A673 (cell line): ENCODE measurements around the gene TOMM20L. TPM values are rescaled to one million over a fixed set of nuclear protein-coding genes. Genes with fewer than 3 reads are reported as not detected.
A peak's percentile ranks its signal among the peaks of the same experiment; 100 is the strongest.
"Not testable (repeated sequence)": the region's sequence is repeated elsewhere in the genome, so short reads cannot be mapped to it uniquely, and the experiment has no call there.

ENCODE experiments used
- BruUV-seq: library from RNA; stranded (reverse); fragments of 400-500 nt; replicated peaks from 2 replicates; lab custom pipeline; 2021; lab: Mats Ljungman, UMichigan
- CTCF ChIA-PET: fragments of 300-600 bp; sonication (Branson Sonifier 250); formaldehyde crosslinking; loops from one replicate; lab custom pipeline; 2022; ENCODE audit warnings: antibody characterized with exemption; lab: Charles Lee
- POLR2A ChIA-PET: fragments of 300-600 bp; sonication (Branson Sonifier 250); formaldehyde crosslinking; loops from one replicate; lab custom pipeline; 2022; ENCODE audit warnings: antibody characterized with exemption; ENCODE audit not compliant: low non-redundant PET; lab: Charles Lee
- DNase-seq: peaks from one replicate; pipeline ENCODE4 v3.0.0-alpha.2; 2015; ENCODE audit warnings: low spot score
- H3K27ac ChIP-seq: fragments of 200-600 bp; sonication (generic); 2 replicates; pipeline ENCODE4 v1.5.1; 2016; ENCODE audit warnings: mixed run types, low read depth, mild to moderate bottlenecking, mixed read lengths, antibody characterized with exemption, low read length; ENCODE audit not compliant: poor library complexity, severe bottlenecking
- H3K27me3 ChIP-seq: fragments of 200-600 bp; sonication (generic); replicated peaks from 2 replicates; pipeline ENCODE4 v1.6.1; 2017; ENCODE audit warnings: mixed run types, low read depth, mild to moderate bottlenecking, mixed read lengths, antibody characterized with exemption, low read length; ENCODE audit not compliant: insufficient read depth, poor library complexity
- H3K36me3 ChIP-seq: fragments of 200-600 bp; sonication (generic); 2 replicates; pipeline ENCODE4 v1.6.1; 2016; ENCODE audit warnings: mixed run types, mild to moderate bottlenecking, mixed read lengths, antibody characterized with exemption, low read length; ENCODE audit not compliant: insufficient read depth, poor library complexity, severe bottlenecking
- H3K4me1 ChIP-seq: fragments of 200-600 bp; sonication (generic); 2 replicates; pipeline ENCODE4 v1.6.1; 2017; ENCODE audit warnings: mixed run types, mild to moderate bottlenecking, mixed read lengths, antibody characterized with exemption, low read length; ENCODE audit not compliant: insufficient read depth, poor library complexity, severe bottlenecking
- H3K4me3 ChIP-seq: fragments of 200-600 bp; sonication (generic); 2 replicates; pipeline ENCODE4 v1.5.1; 2016; ENCODE audit warnings: low read depth, mixed run types, mild to moderate bottlenecking, mixed read lengths, low read length; ENCODE audit not compliant: poor library complexity, severe bottlenecking
- H3K9me3 ChIP-seq: fragments of 200-600 bp; sonication (generic); 2 replicates; pipeline ENCODE4 v1.6.1; 2016; ENCODE audit warnings: mixed run types, low read depth, mild to moderate bottlenecking, mixed read lengths, antibody characterized with exemption, low read length; ENCODE audit not compliant: poor library complexity, severe bottlenecking
- CTCF ChIP-seq: fragments of 300-800, 200-600 bp; sonication (generic); conservative IDR thresholded peaks from 2 replicates; pipeline ENCODE4 v1.5.1; 2017; ENCODE audit warnings: low read depth, mild to moderate bottlenecking, antibody characterized with exemption, low read length, moderate library complexity, mixed read lengths
- EZH2 ChIP-seq: fragments of 200-600 bp; sonication (generic); IDR thresholded peaks from 2 replicates; pipeline ENCODE4 v1.6.1; 2017; ENCODE audit warnings: borderline replicate concordance, low read depth, mild to moderate bottlenecking, mixed read lengths, antibody characterized with exemption, low read length; ENCODE audit not compliant: poor library complexity, severe bottlenecking
- intact Hi-C: fragments of 100-400 bp; cut with micrococcal nuclease; formaldehyde crosslinking; loops from one replicate; pipeline ENCODE4 v1.10.0; 2022; ENCODE audit not compliant: unreplicated experiment
- total RNA-seq: library from RNA; stranded (reverse); gene quantifications from 2 replicates; pipeline ENCODE4 v1.2.3, GENCODE V29; 2021

TOMM20L gene
- total RNA-seq, 1 experiment from 2014 or later: not detected

- no peak overlapping the region for H3K4me3 ChIP-seq
- ChIA-PET POLR2A (no interaction called here), CTCF (interaction anchor here (0.7 kb wide), 1 partner anchor 83 kb away, joined by 5 read pairs; no protein-coding TSS in a partner anchor)
- no peaks in the 10 kb centered on the region for H3K27me3 ChIP-seq
- no peak for DNase-seq
- intact Hi-C loops: loop anchor here (5.0 kb wide), 1 partner anchor 744 kb away; no protein-coding TSS in a partner anchor
- BruUV-seq: no TSS peak
- no peaks in the 10 kb centered on the region for H3K4me1 ChIP-seq
- no peaks in the 10 kb centered on the region for H3K9me3 ChIP-seq
- H3K27ac ChIP-seq: no peak overlapping the region
- H3K36me3 ChIP-seq: peaks cover 62% of the 10 kb centered on the region
- TF ChIP-seq CTCF (no peak), EZH2 (no peak)
Observed at GRCh38 chr14:58356268-58356667, 39.5 kb upstream of the TOMM20L start.

- BruUV-seq, CTCF ChIA-PET, H3K4me3 ChIP-seq, H3K27ac ChIP-seq, H3K4me1 ChIP-seq, DNase-seq, POLR2A ChIA-PET, H3K9me3 ChIP-seq, H3K27me3 ChIP-seq: not testable (repeated sequence)
- peaks cover 52% of the 10 kb centered on the region for H3K36me3 ChIP-seq
- intact Hi-C loops: loop anchor here (5.0 kb wide), 1 partner anchor 255 kb away; no protein-coding TSS in a partner anchor
Observed at GRCh38 chr14:58362272-58362671, 33.5 kb upstream of the TOMM20L start.

GRCh38 chr14:58362798-58363412, 32.8 kb upstream of the TOMM20L start:
- BruUV-seq: no TSS peak
- ChIA-PET POLR2A (no interaction called here), CTCF (no interaction called here)
- H3K9me3 ChIP-seq: no peaks in the 10 kb centered on the region
- no peaks in the 10 kb centered on the region for H3K4me1 ChIP-seq
- intact Hi-C loops: loop anchor here (5.0 kb wide), 1 partner anchor 256 kb away; no protein-coding TSS in a partner anchor
- peaks cover 51% of the 10 kb centered on the region for H3K36me3 ChIP-seq
- no peaks in the 10 kb centered on the region for H3K27me3 ChIP-seq
- DNase-seq: peak; percentile 49
- TF ChIP-seq EZH2 (no peak), CTCF (peak; percentile 62)
- H3K4me3 ChIP-seq: no peak overlapping the region
- H3K27ac ChIP-seq: no peak overlapping the region
